Measurements from ENCODE around the gene PRRX1. TPM values are rescaled to one million over a fixed set of nuclear protein-coding genes. Genes with fewer than 3 reads are reported as not detected.

Gene PRRX1
- total and polyA plus RNA-seq, 8 donors: 1.0 to 11.6 (median 2.3) TPM

GRCh38 chr1:170739803-170740202 is 75.9 kb downstream of the PRRX1 start:
- Histone ChIP-seq H3K36me3 (no peaks in the 10 kb centered on the region), H3K9me3 (no peaks in the 10 kb centered on the region), H3K4me3 (no peak overlapping the region), H3K27ac (no peak overlapping the region), H3K4me1 (no peaks in the 10 kb centered on the region), H3K27me3 (no peaks in the 10 kb centered on the region)
- DNase-seq (no peak), ATAC-seq (no peak), FAIRE-seq (no peak)
- intact Hi-C loops (cut with DNase I): no loop called here
- 65 to 82% methylated on average over 1 of the region's 1 CpG for WGBS, 2 donors
- TF ChIP-seq CTCF (IDR thresholded peaks at IDR 0.05): no peak

- DNase-seq (no peak), FAIRE-seq (no peak), ATAC-seq (no peak)
- Histone ChIP-seq H3K4me3 (no peak overlapping the region), H3K36me3 (no peaks in the 10 kb centered on the region), H3K27me3 (no peaks in the 10 kb centered on the region), H3K27ac (no peak overlapping the region), H3K4me1 (no peaks in the 10 kb centered on the region), H3K9me3 (no peaks in the 10 kb centered on the region)
- intact Hi-C loops (cut with DNase I): no loop called here
- TF ChIP-seq CTCF (IDR thresholded peaks at IDR 0.05): no peak
- whole genome bisulfite sequencing, 2 donors: 61 to 63% methylated on average over 4 of the region's 4 CpGs
These were observed 77.7 kb downstream of the PRRX1 start for GRCh38 chr1:170741678-170742077.

GRCh38 chr1:170742600-170742999 is 78.7 kb downstream of the PRRX1 start:
- 65 to 69% methylated on average over 5 of the region's 5 CpGs for WGBS, 2 donors
- Histone ChIP-seq H3K27me3 (no peaks in the 10 kb centered on the region), H3K4me3 (no peak overlapping the region), H3K36me3 (no peaks in the 10 kb centered on the region), H3K27ac (no peak overlapping the region), H3K9me3 (no peaks in the 10 kb centered on the region), H3K4me1 (no peaks in the 10 kb centered on the region)
- no peak for TF ChIP-seq CTCF (IDR thresholded peaks at IDR 0.05)
- peak in 1 of 6 donors; percentile 21 for DNase-seq
- ATAC-seq: no peak
- intact Hi-C loops (cut with DNase I): no loop called here
- FAIRE-seq: no peak

GRCh38 chr1:170743083-170743482 is 79.2 kb downstream of the PRRX1 start:
- intact Hi-C loops (cut with DNase I): no loop called here
- H3K9me3 ChIP-seq: no peaks in the 10 kb centered on the region
- no peak for DNase-seq
- no peaks in the 10 kb centered on the region for H3K36me3 ChIP-seq
- no peak for ATAC-seq
- TF ChIP-seq CTCF (IDR thresholded peaks at IDR 0.05): no peak
- H3K27me3 ChIP-seq: no peaks in the 10 kb centered on the region
- H3K4me1 ChIP-seq: no peaks in the 10 kb centered on the region
- H3K27ac ChIP-seq: no peak overlapping the region
- 57 to 85% methylated on average over 1 of the region's 1 CpG for WGBS, 2 donors
- H3K4me3 ChIP-seq: no peak overlapping the region
- FAIRE-seq: no peak

- no peak for TF ChIP-seq CTCF (IDR thresholded peaks at IDR 0.05)
- WGBS, 2 donors: 38 to 46% methylated on average over 2 of the region's 2 CpGs
- Histone ChIP-seq H3K36me3 (no peaks in the 10 kb centered on the region), H3K27me3 (no peaks in the 10 kb centered on the region), H3K9me3 (no peaks in the 10 kb centered on the region), H3K4me3 (no peak overlapping the region), H3K4me1 (no peaks in the 10 kb centered on the region), H3K27ac (no peak overlapping the region)
- ATAC-seq: no peak
- no peak for FAIRE-seq
- intact Hi-C loops (cut with DNase I): no loop called here
- no peak for DNase-seq
These were observed 85.6 kb downstream of the PRRX1 start for GRCh38 chr1:170749549-170749948.
